Measurements from ENCODE around the gene HOXA10.

HOXA10 gene

DNA sequence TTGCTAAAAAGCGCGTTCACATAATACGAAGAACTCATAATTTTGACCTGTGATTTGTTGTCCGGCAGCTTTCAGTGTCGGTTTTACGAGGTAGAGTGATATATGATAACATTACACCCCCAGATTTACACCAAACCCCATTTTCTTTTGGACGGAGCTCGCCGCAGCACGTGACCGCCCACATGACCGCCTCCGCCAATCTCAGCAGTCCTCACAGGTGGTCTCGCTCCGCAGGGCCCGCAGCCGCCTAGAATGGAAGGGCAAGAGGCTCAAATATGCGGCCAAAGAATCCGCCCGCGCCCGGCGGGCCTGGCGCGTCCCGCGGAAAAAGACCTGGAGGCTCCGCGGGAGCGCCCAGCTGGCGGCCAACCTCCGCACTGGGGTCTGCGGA lies 17.6 kb downstream of the HOXA10 start, which contains the start of gene HOXA7:
Gene HOXA7, minus strand, starts transcription at position 168 of the 391 bp plus-strand sequence. Its CDS starts 130 bp downstream, at position 38.
- no peak for DNase-seq (ENCODE audit: low read depth)

DNA sequence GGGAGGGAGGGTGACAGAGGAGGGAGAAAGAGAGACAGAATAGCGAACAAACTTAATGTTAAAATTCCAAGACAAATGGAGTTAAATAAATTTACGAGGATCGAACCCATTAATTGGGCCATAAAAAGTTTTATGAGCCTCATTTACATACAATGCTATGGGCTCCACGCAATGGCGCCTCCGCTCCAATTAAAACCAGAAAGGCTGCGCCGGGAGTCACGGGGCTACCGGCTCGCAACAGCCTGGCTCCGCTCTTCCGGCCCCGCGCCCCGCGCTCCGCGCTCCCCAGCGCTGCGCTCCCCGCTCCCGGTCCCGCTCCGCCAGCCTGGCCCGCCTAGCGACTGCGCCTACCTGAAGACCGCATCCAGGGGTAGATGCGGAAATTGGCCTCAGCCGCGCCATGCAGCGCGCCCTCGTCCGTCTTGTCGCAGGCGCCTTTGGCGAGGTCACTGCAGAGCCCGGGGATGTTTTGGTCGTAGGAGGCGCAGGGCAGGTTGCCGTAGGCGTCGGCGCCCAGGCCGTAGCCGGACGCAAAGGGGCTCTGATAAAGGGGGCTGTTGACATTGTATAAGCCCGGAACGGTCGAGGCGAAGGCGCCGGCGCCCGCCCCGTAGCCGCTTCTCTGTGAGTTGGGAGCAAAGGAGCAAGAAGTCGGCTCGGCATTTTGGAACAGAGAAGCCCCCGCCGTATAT lies 18.2 kb downstream of the HOXA10 start:
- DNase-seq (ENCODE audit: low read depth), result no peak

DNA sequence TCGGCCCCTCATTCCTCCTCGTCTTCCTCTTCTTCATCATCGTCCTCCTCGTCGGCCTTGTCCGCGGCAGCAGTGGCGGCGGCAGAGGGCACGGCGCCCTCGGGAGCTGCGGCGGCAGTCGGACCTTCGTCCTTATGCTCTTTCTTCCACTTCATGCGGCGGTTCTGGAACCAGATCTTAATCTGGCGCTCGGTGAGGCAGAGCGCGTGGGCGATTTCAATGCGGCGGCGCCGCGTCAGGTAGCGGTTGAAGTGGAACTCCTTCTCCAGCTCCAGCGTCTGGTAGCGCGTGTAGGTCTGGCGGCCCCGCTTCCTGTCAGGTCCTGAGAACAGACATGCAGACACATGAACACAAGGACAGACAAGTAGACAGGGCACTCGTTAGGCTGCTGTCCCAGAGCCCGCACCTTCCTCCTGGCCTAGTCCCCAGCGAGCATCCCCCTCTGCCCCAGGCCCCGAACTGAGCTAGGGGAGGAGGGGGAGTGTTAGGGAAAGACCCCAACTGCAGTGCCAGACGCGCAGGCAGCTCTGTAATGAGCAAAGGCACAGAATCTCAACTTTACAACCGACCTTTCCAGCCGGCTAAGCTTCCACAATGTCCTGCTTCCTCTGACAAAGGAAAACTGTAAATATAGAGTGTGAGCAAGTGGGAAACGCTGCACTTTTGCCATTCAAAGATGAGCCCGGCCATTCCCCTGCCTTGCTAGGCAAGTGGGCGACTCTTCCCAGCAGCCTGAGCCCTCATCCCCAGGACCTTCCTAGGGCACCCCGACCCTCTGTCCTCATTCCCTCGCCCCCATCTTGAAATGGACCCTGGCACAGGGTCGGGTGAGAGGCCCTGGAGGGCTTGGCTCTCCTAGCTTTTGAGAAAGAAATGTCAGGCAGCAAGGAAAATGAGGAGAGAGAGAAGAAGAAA lies 19.0 kb downstream of the HOXA10 start:
- DNase-seq (ENCODE audit: low read depth), result no peak

DNA sequence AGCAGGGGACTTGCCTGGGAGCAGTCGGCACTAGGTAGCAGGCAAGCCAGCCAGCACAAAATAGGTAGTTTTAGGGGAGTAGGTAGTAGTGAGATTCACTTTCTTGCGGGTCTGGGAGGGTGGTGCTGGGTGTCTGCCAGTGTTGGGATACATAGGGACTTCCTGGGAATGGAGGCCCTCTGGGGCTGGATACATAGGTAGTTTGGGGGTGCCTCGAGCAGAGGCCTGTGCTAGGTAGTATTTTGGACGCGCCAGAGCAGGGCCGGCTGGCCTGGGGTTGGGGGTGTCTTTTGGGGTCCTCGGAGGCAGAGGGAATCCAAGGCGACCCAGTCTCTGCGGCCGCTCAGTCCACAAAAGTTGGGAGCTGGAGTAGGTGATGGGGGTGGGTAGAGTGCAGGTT lies 19.8 kb downstream of the HOXA10 start:
- no peak for DNase-seq (ENCODE audit: low read depth)

DNA sequence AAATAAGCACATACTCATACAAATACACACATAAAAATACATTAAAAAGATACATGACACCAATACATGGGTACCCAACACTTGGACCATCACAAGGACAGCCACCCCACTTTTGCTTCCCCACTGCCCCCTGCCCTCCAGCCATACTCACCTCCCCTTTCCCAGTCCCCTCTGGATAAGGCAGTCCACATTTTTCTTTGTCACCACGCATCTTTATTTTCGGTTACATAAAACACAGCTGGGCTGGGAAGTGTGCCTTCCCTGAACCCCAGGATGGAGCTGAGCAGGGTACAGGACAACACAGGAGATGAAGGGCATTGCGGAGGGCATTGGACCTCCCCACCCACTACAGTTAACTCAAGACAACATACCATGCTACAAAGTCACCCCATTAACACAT lies 20.6 kb downstream of the HOXA10 start:
- no peak for DNase-seq (ENCODE audit: low read depth)

DNA sequence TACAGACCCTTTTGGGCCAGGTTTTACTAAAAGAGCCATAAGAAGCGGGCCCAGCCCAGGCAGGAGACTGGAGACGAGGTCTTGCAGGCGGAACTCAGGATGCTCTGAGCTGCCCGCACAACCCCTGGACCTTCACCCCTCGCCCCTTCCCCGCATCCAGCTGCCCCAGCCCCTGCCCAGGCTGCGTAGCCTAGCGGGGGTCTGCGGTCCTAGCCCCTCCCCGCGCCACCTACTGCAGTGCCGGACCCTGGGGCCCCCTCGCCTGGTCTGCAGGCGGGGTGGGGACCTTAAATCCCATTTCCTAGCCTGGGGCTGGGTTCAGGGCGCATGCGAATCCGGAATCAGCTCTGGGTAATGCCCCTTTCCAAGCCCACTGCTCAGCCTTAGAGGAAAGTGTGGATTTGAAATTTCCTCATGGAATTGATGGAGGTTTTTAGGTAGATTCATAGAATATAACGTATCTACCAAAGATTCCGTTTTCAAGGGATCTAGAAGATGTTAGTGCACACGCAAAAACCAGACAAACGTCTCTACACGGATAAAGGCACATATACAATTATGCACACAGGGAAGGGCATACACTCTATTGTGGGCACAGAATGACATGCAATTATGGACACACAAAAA lies 21.2 kb downstream of the HOXA10 start:
- DNase-seq (ENCODE audit: low read depth), result no peak

DNA sequence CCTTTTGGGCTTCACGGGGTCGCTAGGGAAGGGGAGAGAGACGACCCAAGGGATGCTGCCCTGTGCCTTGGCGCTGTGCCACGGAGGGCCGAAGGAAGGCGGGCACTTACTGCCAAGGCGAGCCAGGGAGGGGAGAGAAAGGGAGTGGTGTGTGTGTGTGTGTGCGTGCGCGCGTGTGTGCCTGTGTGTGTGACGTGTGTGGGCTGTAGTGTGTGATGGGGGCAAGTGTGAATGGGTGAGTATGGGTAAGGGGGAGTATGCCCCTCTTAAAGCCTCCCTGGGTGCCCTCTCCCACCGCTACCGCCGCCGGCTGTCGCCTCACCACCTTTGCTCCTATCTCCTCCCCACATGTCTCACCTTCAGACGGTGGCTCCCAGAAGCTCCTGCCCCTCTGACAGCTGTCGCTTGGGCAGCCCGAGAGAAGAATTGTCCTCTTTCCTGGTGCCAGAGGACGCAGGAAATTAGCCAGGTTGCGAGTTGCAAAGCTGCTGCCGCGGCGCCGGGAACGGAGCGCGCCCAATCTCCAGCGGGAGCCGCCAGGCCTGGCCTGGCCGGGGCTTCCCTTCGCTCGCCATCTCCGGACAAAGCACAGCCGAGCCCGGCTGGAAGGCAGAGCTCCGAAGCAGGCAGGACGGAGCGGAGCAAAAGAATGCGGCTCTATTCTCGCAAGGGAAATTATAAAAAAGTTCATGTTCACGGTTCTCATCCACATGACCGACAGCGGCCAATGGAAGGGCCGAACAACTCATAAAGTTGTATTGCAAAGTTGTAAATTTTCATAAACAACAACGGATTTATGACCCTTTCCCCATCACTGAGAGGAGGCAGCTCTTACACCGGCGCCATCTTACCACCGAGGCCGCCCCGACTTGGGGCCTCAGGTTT lies 21.9 kb downstream of the HOXA10 start, which contains the start of gene HOXA3:
Gene HOXA3, minus strand, starts transcription at position 653 of the 885 bp plus-strand sequence. CDS start 41,943 bp downstream, outside the sequence.
- no peak for DNase-seq (ENCODE audit: low read depth)

DNA sequence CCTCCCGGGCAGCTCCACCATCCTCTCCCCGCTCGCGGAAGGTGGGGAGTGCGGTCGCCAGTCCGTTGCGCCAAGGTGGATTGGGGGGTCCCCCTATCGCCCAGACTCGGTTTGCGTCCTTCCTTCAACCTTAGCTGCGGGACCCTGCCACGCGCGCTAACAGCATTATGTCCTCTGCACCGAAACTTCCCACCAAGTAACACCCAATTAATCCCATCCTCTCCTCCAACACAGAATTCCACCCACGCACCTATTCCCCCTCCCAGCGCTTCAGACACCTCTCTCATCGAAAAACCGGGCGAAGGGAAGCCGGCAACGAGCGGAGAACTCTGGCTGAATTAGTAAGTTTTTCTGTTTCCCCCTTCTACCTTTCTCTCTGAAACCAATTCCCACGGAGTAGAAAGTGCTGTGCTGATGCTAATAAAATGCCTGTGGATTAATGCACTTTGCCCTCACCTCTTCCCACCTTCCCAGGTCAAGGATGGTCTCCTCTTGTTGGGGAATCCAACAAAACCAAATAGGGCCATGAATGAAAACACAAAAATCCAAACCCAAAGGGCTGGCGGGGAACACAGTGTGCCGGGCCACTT lies 22.7 kb downstream of the HOXA10 start:
- no peak for DNase-seq (ENCODE audit: low read depth)

DNA sequence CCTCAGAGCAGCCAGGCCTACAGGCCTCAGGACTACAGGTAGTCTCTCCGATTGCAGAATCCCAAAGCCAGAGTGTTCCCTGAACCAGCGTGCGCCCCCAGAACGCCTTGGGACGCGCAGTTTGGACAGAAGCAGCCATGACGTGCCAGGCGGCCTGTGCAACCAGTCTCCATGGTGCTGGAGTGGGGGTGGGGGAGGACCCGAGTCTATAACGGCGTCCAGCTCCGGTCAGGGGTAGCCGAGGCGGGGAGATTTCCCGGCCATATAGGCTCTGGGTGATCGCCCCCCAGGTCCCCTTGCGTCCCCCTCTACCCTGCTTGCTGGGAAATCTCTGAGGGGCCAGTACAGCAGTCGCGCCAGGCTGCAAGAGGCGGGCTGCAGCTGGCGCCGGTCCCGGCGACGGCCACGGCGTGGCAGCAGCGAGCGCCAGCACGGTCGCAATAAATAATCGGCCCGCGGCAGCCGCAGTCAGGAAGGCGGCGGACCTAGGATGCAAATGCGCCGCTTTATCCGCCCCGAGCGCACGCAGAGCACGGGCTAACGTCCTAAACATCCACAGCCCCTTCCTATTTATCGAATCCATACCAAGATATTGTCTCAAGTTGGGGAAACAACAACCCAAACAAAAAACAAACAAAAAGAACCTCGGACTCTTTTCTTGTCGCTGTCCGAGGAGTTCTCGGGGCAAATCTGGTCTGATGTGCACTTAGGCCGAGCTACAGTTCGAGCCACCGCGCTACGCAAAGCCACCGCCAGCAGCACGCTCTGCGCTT lies 23.4 kb downstream of the HOXA10 start:
- DNase-seq (ENCODE audit: low read depth), result peak; percentile 57

DNA sequence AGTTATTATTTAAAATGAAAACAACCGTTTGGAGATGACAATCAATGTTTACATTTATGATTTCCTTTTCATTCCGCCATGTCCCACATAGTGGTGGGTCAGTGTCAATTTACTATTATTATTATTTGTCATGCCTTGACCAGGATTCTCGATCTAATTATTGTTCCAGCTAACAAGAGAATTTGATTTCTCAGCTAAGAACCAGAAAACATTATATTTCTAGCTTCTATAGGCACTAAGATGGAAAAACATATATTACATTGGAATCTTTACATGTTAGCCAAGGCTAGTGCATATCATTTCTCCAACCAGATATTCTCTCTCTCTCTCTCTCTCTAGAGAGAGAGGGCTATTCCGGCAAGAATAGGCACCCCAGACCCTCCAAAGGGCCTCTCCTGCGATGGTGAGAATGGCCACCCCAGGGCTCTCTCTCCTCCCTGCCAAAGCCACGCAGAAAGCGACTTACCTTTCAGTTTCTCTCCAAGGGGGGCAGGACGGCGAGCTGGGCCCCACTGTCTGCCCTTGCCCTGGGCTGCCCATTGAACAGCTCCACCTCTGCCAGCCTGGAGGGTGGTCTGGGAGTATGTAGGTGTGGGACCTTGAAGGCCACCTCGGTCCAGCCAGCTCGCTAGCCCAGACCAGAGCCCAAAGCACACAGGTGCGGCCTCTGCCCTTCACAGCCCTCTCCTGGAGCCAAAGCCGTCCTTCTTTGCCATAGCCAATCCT lies 24.1 kb downstream of the HOXA10 start:
- no peak for DNase-seq (ENCODE audit: low read depth)

DNA sequence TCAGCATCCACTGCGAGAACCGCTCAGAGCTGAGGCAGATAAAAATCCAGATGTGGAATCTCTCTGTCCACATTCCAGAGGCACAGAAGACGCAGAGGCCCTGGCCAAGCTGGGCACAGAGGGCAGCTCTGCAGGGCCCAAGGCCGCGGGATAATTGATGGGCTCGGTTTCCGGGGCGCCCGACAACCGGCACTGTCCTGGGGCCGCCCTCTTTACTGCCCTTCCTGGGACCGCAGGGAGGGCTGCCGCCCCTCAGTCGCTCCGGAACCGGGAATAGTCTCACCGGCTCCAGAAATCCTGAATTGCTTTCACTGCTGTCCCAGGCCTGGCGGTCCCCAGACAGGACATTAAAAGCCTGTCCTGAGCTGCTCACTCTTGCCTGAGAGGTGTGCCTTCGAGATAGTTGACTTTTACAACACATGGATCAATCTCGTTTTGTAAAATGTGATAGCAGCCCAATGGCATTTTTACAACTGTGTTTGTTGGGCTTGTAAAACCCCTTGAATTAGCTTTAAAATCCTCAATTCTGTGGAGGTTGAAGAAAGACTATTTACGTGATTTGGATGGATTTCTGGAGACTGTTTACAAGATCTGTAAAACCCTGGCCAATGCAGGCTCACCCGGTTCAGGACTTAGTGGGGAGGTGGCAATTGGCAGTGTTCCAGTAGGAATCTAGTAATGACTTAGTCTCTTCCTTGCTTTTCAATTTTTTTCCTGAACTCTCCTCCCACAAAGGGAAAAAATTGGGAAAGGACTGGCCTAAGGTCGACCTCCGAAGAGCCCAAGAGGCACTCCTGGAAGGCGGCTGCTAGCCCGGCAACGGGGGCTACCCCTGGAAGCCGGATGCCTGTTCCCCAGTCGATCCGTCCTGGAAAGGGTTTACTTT lies 25.1 kb downstream of the HOXA10 start:
- no peak for DNase-seq (ENCODE audit: low read depth)

DNA sequence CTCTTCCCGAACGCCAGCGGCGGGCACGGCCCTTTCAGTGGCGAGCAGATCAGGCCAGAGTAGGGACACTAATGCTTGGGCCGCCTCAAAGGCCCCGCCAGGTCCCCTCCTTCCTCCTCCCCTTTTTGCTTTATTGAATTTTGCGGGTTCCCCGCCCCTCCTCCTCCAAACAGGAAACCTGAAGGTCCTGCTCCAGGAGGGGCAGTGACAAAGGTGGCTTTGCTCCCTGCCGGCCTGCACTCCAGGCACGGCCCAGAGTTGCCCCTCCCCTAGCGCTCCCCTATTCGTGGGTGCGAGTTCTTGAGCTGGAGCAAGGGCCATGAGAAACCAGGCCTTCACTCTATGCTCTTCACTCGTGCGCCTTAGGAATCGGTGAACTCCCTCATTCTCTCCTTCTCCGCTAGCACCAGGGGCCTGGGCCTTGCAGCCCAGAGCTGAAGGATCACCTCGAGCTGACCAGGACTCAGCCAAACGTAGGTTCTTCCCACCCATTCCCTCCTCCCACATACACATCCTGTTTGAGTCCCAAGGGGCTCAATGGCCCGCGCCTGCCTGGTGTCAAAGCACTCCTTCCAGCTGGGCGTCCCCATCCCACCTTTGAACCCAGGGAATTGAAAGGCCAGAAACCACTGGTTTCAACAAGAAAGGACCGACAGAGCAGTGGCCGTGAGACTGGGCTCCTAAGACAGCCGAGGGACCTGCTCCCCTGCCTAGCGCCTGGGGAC lies 25.9 kb downstream of the HOXA10 start:
- DNase-seq (ENCODE audit: low read depth), result no peak

DNA sequence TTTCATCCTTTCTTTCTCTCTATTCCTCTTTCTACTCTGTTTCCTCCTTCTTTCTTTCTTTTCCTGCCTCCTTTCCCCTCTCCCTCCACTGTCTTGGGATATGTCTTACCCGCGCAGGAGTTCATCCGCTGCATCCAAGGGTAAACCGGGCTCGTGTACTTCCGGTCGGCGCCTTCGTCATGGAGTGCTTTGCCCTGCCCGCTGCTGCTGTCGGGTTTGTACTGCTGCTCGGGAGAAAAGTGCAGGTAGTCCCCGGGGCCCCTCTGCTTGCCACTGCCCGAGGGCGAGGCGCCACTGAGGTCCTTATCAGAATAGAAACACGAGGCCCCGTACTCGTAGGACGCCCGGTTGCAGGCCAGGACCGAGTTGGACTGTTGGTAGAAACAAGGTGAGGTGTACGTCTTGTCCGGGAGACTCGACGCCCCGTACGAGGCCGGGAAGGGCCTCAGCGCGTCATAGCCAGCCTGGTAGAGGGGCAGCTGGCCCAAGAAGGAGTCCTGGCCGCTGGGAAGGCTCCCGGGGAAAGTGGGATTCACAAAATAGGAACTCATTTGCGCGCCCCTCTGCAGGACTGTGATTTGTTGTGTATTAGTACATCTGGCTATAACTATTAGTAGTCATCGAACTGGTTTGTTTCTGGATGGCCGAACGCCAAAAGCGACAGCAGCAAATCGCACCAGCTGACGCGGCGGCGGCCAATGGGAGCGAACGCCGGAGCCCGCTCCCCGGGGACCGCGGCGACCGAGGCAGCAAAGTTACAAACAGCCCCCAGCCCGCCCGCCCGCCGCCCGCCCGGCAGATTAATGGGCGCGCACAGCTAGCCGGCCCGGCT lies 26.7 kb downstream of the HOXA10 start, which contains the start of gene HOXA6:
Gene HOXA6, minus strand, starts transcription at position 576 of the 832 bp plus-strand sequence. Its CDS starts 25 bp downstream, at position 551.
- no peak for DNase-seq (ENCODE audit: low read depth)

DNA sequence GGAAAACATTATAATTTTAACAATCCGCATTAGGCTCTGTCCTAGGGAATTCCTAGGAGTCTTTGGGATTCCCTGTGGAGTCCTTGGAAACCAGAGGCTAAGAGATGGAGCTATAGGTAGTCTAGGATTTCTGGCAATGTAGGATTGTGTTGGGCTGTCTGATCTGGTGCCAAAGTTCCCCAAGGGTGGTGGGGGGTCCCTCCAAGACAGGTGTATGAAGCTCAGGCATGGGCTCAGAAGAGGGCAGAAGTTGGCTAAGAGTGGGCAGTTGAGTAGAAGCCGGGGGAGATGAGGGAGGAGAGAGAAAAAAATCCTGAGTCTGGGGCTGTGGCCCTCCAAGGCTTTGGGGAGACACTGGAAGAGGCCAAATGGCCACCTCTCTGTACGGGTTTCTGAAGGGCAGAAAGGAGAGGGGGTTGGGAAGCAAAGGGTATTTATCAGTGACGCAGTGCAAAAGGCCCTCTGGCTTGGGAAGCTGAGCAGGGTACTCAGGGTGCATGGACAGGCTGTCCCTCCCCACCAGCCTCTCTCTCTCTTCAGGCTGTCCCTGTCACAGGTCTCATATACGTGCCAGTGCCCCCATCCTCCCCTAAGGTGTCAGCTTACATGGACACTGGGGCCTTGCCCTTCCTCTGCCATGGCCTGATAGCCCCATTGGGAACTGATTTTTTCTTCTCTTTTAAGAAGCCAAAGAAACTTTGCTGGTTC lies 27.5 kb downstream of the HOXA10 start:
- no peak for DNase-seq (ENCODE audit: low read depth)

DNA sequence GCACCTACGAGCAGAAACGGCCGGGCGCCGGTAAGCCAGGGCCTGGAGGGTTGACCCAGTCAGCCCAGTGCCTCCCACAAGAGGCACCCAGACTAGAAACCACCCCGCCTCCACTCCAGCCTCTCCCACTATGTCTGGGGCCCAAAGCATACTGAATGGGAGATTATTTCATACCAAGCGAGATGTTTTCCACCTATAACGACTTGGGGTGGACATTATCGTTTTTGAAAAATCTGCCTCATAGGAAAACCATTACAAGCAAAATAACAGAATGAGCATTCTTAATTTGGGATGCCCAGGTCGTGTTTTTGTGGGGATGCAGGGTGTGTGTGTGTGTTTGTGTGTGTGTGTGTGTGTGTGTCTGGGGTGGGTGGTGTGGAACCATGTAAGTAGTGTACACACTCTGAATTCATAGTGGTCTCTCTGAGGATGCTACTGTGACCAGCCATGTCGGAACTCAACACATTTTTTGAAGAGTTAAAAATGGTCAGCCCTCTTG lies 28.2 kb downstream of the HOXA10 start:
- DNase-seq (ENCODE audit: low read depth), result no peak
